GM19463 (cell line): ENCODE data around the gene TTLL12.
"Not testable (repeated sequence)": the region's sequence is repeated elsewhere in the genome, so short reads cannot be mapped to it uniquely, and the experiment has no call there.

Source experiments
- ATAC-seq: cut with Tn5 transposase; IDR thresholded peaks from one replicate; pipeline ENCODE4 v1.9.1; 2021; ENCODE audit warnings: mild to moderate bottlenecking, moderate library complexity; ENCODE audit not compliant: unreplicated experiment

The TTLL12 gene

DNA sequence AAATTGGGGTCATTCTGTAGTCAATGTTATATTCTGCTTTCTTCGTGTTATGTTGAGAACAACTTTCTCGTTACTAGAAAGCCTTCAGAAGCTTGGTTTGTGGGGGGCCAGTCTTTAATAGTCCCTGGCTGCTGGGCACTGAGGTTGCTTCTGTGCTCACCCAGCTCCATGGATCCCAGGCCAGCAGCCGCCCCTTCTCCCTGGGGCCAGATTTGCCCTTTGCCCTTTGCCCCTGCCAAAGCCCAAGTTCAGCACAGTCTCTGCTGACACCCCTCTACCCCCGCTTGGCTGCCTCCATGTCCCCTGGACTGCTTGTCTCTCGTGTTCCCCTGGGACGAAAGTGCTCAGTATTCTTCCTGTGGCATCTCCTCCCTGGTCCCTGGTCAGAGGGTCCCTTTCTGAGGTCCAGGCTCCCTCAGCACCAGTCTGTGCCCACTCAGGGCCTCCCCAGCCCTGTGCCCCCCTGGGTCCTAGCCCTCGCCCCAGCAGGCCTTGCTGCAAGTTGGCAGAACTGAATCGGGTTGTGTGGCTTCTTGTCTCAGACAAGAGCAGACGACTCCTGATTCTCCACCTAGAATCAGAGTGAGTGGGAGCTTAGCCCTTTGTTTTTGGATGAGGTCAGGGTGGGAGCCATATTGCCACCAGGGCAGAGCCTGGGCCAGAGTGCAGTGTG is 28.9 kb downstream of the TTLL12 start:
- no peak for ATAC-seq

- ATAC-seq: no peak
Measured at GRCh38 chr22:43156413-43156812, 30.5 kb downstream of the TTLL12 start.

DNA sequence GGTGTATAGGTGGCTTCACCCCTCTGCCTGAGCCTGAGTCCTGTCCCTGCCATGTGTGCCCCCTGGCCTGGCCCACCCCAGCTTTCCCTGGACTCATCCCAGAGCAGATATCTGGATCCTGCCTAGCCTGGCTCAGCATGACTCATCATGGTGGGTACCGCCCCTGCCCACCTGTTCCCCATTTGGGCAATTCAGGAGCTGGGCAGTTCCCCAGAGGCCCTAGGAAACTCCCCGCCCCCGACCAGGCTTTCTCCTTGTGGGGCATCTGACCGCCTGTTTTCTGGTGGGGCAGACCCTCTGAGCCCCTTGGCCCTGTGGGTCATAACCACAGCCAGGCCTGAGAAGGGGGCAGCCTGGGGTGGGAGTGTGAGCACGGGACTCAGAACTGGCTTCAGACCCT is 31.1 kb downstream of the TTLL12 start:
- ATAC-seq: no peak

GRCh38 chr22:43154887-43155536 is 31.9 kb downstream of the TTLL12 start:
- no peak for ATAC-seq

- no peak for ATAC-seq
Measured at GRCh38 chr22:43153899-43154298, 33.0 kb downstream of the TTLL12 start.

DNA sequence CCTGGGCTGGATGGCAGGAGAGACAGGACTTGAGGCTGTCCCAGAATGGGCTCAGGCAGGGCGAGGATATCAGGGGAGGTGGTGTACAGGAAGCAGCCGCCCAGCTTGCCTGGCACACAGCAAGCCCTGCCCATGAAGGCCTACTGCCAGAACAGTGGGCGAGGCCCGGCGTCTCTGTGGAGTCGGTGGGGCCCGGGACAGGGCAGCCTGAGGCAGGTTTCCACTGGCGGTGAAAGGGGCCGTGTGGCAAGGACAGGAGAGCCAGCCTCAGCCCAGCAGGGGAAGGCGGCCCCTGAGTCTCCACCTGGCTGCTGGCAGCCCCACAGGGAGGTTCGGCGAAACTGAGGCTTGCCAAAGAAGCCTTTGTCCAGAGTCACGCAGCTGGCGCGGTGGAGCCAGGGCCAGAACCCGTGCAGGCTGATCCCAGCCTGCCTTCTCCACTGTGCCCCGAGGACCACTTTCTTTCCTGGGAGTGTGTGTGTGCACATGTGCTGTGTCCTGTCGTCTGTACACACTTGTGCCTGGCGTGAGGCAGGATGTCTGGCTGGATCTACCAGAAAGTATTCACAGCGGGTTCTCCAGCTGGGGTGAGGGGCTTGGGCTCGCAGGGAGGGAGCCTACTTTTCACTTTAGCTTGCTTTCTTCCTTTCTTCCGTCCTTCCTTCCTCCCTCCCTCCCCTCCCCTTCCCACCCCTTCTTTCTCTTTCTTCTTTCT is 34.4 kb downstream of the TTLL12 start:
- ATAC-seq: peak; percentile 45

- no peak for ATAC-seq
Measured at GRCh38 chr22:43152003-43152356, 35.0 kb downstream of the TTLL12 start.

DNA sequence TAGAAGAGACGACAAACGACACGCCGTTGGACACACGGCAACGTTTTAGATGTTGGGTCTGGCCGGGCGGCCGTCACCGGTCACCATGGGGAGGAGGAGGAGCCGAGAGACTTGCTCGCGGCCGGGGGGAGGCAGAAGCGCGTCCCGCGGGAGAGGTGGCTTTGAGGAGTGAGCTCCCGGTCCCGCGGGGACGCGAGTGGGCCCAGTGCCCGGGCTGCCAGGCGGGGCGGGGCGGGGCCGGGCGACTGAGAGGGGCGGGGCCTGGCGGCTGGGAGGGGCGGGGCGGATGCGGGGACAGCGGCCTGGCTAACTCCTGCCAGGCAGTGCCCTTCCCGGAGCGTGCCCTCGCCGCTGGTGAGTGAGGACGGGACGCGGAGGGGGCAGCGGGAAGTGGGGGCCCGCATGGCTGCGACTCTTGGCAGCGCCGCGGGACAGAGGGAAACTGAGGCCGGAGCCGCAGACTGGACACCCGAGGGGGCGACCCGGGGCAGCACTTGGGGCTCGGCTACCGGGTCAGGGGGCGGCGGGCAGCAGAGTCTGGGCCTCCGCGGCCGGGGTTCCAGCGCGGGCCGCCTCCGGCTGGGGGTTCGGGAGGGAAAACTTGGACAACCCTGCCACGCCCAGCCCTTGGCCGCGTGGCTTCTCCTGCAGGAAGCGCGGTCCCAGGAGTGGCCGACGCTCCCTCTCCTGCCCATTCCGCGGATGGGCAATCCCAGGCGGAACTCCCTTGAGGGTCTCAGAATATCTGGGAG is 35.5 kb downstream of the TTLL12 start, which contains the start of gene TSPO:
Gene TSPO (plus strand): TSS at position 309 of the 752 bp plus-strand sequence. CDS start 7,680 bp downstream, outside the sequence.
- peak; percentile 36 for ATAC-seq

DNA sequence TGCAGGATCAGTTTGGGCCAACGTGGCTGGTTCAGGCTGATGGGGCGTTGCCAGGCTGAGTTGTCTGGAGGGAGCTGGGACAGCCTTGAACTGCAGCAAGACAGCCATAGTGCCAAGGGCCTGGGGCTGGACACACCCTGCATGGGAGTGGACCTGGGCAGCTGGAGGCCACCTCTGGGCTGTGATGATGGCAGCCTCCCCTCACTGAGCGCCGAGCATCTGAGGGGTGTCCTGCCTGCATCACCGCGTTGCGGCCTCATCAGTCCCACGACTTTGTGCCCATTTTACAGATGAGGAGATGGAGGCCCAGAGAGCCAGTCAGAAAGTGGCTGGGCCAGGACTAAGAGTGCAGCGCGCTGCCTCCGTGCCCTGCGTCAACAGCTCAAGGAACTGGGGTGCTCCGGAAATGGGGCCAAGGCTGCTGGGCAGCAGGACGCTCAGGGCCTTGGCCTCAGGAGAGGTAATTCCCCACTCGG is 36.2 kb downstream of the TTLL12 start:
- no peak for ATAC-seq

DNA sequence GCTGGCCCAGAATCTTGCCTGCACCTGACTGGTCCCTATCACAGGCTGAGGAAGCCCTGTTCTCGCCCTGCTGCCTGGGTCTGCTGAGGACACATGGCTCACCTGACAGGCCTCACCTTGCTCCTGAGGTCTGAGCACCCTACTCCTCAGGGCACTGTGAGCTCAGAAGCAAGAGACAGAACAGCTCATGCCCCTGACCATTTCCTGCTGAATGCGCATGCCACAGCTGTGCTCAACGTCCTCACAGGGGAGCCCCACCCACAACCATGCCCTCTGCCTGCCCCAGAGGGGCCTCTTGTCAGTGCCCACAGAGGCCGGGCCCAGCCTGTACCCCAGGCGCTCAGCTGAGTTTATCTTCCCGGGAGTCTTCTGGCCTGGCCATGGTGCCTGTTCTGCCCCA is 38.4 kb downstream of the TTLL12 start:
- no peak for ATAC-seq

DNA sequence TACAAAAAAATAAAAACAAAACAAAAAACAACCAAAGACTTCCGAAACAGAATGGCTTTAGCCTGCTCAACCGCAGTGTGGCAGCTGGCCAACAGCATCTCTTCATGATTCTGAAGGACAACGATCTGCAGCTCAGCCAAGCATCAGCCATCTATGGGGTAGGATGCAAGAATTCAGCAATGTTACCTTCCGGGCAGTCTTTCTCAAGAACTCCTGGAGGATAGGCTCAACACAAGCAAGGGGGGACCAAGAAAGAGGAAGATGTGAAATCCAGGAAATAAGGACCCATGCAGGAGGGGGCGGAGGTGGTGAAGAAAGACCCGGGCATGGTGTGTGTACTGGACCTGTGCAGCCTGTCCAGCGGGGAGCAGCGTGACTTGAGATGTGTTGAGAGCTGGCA is 39.1 kb downstream of the TTLL12 start:
- no peak for ATAC-seq

DNA sequence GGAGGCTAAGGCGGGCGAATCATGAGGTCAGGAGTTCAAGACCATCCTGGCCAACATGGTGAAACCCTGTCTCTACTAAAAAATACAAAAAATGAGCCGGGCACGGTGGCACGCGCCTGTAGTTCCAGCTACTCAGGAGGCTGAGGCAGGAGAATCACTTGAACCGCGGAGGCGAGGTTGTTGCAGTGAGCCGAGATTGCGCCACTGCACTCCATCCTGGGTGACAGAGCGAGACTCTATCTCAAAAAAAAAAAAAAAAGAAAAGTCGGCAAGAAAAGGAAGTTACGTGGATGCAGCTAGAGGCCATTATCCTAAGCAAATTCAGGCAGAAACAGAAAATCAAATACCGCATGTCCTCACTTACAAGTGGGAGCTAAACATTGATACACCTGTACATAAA is 40.6 kb downstream of the TTLL12 start:
- not testable (repeated sequence) for ATAC-seq

DNA sequence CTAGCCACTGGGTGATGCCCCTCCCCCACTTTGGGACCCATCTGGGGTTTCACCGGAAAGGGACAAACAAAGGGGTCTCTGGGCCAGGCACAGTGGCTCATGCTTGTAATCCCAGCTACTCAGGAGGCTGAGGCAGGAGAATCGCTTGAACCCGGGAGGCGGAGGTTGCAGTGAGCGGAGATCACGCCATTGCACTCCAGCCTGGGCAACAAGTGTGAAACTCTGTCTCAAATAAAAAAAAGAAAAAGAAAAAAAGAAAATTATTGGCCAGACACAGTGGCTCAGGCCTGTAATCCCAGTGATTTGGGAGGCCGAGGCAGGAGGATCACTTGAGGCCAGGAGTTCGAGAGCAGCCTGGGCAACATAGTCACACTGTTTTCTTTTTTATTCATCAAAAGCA is 41.6 kb downstream of the TTLL12 start:
- not testable (repeated sequence) for ATAC-seq

DNA sequence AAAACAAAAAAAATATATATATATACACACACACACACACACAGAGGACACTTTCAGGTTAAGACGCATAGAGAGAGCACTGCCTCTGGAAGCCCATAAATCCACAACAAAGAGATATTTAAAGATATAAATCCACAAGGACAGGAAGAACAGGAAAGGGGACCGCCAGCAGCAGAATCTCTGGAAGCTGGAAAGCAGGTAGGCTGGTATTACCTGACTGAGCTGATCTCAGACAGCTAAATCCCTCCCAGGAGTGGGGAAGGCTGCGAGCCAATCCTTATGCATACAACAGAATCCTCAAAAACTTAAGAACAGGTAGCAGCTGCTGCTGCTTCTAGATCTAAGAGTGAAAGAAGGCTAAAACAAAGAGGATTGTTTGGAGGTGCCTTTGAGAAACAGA is 42.0 kb downstream of the TTLL12 start:
- no peak for ATAC-seq

DNA sequence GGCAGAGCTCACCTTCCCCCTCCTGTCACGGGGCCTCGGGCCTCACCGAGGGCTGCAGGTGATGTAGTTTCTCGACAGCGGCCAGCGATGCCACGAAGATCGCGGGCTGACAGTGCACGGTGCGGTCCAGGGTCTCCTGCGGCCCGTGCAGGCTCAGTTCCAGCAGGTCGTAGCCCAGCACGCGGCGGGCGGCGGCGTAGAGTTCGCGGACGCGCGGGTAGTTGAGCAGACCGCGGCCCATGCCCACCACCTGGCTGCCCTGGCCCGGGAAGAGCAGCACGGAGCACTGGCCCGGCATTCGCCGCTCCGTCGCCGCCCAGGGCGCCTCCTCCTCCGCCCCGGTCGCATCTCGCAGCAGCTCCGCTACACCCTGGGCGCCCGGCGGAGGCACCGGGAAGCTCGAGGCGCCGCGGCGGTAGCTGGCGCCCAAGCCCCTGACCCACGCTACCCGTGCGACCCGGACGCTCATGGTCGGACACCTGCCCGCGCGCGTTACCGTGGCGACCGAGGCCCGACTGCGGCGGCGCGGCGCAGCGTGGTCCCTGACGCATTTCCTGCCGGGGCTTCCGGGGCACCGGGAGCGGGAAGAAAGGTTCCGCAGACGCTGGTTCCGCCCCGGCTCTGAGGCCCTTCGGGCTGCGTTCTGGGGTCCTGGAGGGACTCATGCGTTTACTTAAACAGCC is 43.9 kb downstream of the TTLL12 start, which contains the start of gene MCAT:
Gene MCAT (minus strand): TSS at position 519 of the 683 bp plus-strand sequence. CDS start 50 bp downstream, at position 469.
- ATAC-seq: peak; percentile 90

- ATAC-seq: no peak
Measured at GRCh38 chr22:43136801-43137200, 50.1 kb downstream of the TTLL12 start.

DNA sequence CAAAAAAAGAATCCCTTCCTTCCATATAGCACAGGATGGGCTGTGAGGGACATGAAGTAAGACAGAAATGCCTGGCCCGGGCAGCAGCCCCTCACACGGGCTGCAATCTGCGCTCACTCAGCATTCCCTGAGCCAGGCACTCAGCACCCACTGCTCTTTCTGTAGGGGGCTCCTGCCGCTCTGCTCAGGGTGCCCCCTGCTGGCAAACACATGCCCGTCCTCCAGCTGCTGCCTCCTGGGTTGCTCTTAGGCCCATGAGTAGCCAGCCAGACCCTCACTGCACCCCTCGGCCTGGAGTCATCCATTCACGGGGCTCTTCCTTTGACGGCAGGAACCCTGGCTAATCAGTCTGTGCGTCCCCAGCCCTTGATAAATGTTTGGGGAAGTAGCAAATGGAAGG is 50.7 kb downstream of the TTLL12 start:
- no peak for ATAC-seq

GRCh38 chr22:43135565-43135964 is 51.4 kb downstream of the TTLL12 start:
- no peak for ATAC-seq

GRCh38 chr22:43134553-43134952 is 52.4 kb downstream of the TTLL12 start:
- ATAC-seq: no peak

GRCh38 chr22:43133401-43133800 is 53.5 kb downstream of the TTLL12 start:
- no peak for ATAC-seq
